M059J (cell line): ENCODE measurements around the gene PCBP3. TPM values are rescaled to one million over a fixed set of nuclear protein-coding genes. Genes with fewer than 3 reads are reported as not detected.

Experiments
- DNase-seq: peaks from one replicate; pipeline ENCODE4 v3.0.0-alpha.2; 2012; ENCODE audit warnings: low read depth
- total RNA-seq: library from RNA; depleted of rRNA; stranded (reverse); fragments of >200 nt; shearing (Covaris generic); gene quantifications from 2 replicates; pipeline ENCODE4 v1.2.3, GENCODE V29; 2014

The PCBP3 gene
- total RNA-seq, 1 experiment from 2014 or later = 0.10 TPM

DNA sequence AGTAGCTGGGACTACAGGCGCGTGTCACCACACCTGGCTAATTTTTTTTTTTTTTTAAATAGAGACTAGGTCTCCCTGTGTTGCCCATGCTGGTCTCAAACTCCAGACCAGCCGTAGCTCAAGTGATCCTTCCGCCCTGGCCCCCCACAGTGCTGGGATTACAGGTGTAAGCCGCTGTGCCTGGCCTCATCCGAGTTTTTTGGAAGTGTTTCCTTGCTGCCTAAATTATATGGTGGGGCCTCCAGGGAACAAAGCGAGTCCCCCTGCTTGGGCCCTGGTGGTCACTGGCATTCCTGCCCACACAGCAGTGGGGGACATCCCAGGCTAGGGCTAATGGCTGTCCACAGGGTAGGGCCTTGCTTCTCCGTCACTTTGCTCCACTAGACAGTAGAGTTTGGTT, 143.8 kb downstream of the PCBP3 start:
- DNase-seq = no peak

DNA sequence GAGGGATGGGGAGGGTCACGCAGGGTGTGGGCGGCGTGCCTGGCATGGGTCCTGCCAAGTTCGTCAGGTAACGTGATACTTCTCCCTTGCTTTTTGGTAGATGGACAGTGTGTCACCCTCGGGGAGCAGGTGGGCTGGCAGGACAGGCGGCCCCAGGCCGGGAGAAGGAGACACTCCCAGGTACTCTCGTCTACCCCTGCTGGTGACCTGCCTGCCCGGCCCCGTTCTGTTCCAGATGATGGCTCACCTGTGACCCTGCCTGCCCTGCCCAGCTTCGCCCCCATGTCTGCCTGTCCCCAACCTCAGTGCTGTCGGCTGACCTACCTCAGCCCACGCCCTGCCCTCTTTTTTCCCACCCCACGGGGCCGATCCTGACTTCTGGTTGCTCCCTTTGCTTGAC, 144.7 kb downstream of the PCBP3 start:
- no peak for DNase-seq

DNA sequence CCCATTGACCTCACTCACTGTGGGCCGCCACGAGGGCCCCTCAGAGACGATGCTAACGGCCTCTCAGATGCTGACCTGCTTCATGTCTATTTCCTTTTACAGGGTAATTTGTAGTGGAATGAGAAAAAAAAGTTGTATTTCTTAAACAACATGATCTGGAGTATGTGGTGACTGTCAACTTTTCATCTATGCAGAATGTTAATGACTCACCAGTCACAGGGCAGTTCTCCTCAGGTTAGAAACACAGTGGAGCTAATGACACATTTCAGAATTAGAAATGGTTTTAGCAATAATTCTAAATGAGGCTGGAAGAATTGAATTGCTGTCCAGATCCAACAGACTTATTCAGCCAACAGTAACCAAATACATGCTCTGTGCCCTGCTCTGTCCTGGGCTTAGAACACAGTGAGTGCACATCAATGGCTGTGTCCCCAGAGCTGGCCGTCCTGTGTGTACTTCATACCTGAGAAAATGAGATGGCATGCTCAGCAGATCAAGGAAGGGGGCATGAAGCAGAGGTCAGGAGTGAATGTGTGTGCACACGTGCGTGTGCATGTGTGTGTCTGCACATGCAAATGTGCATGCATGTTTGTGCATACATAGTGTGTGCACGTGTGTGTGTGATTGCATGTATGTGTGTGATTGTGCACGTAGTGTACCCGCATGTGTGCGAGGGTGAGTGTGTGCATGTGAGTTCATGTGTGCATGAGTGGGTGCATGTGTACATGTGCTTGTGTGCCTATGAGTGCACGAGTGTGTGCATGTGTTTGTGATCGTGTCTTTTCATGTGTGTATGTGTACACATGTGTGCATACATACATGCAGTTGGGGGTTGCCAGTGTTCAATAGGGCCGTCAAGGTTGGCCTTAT, 145.3 kb downstream of the PCBP3 start:
- peak; percentile 20 for DNase-seq

DNA sequence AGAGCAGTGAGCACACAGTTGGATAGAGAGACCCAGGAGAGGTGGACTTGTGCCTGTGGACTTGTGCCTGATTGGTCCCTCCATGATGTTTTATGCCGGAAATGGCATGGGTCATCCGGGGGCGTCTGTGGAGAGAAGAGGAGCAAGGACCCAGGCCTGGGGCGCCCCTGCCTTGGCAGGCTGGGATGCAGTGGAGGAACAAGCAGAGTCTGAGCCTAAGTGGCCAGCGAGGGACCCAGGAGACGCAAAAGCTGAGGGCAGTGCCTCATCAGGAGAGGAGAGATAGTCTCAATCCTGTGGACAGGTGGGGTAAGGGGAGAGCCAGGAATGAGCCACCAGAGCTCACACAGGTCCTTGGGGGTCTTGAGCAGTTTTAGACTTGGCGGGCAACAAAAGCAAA, 146.9 kb downstream of the PCBP3 start:
- no peak for DNase-seq

DNA sequence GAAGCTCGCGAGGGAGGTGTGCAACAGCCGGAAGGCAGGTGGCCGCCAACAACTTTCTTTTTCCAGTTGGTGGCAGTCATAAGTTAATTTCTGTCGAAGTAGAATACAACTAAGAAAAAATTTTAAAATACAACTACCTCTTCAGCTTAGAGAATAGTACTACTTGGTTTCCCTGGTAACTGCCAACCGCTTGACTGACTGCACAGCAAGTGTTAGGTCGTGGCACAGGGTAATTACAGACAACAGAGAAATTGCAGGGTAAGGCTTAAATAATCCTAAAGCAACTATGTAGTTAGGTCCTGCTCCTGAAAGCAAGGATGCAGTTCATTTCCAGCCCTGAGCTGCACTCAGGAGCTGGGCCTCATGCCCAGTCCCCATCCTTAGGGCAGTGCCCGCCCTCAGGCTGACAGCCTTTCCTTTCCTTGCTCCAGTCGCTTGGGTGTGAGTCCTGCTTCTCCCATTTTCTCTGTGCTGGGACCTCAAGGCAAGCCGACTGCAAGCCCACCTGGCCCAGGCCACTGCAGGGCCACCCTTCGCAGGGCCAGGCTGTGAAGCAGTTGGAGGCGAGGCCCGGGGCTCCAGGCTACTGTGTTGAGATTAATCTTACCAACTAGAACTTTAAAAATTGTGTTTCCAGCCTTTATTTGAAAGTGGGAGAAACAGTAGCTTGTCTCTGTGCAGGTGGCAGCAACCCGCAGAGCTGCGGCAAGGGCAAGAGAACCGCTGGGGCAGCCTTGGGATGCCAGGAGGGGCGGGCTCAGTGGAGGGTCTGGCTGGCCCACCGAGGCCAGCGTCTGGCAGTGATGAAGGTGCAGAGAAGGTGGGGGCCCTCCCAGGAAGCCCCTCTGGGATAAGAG, 148.3 kb downstream of the PCBP3 start:
- no peak for DNase-seq

DNA sequence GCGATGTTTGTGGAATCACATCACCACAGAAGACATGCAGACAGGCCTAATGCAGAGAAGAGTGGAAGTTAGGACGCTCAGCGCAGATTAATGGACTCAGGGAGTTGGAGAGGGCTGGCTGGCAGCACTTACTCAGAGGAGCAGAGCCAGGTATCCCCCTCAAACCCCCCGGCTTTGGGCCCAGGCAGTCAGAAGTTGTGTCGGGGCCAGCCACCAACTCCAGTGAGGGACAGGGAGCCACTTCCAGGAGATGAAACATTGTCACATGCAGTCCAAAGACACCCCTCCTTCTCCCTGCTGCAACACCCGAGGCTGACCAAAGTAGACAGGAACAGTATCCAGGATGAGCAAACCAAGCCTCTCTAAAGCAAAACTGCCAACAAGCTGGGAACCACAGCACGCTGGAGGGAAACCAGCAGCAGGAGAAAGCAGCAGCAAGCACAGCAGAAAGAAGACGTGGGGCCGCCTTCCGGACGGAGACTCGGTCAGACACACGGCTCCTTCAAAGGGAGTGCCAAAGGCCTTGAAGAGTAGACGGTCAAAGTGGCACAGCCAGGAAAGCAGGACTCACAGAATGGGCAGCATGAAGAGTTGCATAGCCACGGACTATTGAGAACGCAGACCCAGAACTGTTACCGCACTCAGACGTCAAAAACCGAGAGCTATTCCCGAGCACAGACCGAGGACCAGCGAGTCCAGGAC, 149.3 kb downstream of the PCBP3 start:
- no peak for DNase-seq

DNA sequence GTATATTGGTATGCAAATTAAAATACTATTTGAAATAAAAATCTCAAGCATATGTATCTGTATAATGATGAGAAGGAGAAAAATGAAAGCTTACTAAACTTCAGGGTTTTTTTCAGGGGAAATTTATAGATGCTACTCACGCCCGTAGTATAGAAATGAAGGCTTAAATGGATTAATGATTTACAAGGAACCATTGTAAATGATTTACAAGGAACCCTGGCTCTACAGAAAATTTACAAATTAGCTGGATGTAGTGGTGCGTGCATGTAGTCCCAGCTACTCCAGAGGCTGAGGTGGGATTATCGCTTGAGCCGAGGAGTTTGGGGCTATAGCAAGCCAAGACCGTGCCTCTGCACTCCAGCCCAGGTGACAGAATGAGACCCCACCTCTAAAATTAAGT, 150.5 kb downstream of the PCBP3 start:
- no peak for DNase-seq

DNA sequence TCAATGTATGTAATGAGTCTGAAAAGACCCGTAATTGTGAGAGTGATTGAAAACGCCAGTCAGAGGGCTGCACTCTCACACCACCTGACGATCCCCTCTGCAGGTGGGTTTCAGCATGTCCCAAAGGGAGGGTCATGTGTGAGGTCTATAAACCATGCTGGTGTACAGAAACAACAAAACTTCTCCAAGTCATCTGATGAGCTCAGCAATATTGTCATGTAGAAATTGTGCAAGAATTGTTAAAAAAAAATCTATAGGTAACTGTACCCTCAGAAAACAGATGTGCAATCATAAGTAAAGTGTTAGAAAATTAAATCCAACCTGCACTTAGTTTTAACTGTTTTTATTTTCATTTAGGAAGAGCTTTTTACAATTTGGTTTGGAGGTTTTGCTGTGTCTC, 152.5 kb downstream of the PCBP3 start:
- DNase-seq = no peak

DNA sequence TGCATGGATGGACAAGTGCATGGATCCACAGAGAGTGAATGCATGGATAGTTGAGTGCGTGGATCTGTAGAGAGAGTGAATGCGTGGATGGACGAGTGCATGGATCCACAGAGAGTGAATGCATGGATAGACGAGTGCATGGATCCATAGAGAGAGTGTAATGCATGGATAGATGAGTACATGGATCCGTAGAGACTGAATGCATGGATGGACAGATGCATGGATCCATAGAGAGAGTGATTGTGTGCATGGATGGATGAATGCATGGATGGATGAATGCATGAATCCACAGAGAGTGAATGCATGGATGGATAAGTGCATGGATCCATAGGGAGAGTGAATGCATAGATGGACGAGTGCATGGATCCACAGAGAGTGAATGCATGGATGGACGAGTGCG, 153.8 kb downstream of the PCBP3 start:
- DNase-seq = no peak

DNA sequence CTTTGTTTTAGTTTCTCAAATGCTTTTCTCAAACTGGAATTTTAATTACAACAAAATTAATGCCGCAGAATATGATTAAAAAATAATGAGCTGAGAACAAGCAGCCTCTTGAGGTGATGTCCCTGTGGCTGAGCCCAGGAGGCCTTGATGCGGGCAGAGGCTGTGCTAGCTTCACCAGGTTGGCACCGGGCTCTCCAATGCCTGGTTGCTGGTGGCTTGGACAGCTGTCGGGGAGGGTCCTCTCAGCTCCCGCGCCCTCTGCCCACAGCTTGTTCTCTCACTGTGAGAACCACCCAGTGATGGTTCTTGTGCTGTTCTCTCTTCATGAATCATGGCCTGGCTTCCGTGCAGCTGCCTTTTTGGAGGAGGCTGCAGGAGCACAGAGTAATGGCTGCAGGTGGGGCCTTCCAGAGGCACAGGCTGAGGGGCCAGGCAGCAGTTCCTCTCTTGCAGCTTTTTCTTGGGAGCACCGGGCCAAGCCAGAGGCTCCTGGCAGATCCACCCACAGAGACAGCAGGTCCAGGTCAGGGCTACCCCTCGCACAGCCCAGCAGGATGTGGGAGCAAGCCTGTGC, 156.3 kb downstream of the PCBP3 start:
- DNase-seq = no peak

DNA sequence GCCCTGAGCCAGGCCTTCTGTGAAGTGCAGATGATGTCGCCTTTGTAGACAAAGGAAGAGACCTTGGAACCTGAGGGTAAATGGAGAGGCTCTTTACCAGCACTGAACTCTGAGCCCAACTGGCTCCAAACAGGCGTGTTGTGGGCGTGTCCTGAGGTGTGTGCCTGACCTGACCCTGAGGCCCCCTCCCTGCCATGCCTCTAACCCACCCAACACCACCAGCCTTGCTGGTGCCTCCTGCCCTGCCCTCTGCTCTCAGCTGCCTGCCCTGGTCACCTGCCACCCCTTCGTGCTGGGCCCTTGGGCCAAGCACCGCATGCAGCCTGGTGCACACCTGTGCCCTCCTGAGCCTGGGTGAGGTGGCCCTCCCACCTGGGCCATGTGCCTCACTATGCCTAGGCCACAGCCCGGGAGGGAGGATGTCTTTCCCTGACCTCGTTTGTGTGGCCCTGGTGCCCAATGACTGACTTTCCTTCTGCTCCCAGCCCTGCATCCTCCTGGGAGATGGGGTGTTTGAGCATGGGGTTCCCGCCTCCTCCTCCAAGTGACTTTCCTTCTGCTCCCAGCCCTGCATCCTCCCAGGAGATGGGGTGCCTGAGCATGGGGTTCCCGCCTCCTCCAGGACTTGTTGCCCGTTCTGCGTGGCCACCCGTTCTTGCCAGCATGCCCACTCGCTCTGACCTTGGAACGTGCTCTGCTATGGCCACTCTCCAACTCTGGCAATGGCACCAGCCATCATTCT, 157.0 kb downstream of the PCBP3 start:
- no peak for DNase-seq

DNA sequence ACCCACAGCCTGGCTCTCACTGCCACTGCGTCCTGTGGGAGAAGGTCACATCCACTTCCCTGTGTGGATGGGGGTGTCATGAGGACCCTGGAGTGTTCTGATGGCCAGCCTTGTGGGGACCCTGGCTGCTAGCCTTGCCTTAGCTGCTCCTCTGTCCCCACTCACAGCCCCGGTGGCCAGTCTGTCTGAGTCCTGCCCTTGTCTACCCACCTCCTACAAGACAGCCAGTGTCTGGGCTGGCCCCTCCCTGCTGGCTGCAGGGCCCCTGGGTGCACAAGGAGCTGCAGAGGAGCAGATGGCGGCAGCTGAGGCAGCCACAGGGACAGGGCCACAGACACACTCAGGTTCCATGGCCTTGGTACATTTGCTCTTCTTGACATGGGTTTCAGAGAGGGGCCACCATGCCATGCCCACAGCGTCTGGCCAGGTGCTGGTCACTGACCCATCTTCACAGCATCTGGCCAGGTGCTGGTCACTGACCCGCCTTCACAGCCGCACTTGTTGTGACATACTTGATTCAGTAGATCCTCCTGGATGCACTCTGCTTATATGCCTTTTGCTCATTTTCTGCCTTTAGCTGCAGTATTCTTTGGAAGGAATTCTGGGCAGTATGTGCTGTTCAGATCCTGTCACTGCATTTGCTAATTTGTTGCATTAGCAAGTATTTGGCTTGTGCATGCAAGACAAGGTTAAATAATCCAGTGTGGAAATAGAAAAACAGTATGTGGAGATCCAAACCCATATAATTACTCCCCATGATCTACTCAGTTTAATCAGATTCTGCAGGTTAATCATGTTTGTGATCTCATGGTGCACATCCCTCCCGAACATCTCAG, 157.8 kb downstream of the PCBP3 start:
- no peak for DNase-seq

DNA sequence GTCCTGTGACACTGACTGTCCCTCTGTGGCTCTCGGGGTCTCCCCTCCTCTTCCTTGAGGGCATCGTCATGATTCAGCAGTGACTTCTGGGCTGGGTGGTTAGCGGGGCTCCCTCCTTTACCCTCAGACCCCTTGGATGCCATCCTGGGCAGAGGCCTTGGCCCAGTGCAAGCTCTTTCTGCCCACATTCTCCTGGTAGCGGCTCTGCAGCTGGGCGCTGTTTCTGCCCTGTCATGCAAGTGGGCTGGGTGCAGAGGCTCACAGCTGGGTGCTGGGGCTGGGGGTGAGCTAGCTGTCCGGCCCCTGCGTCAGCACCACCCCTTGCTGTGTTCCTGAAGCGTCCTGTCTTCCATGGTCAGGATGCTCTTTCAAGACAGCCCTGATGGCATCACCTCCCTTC, 158.5 kb downstream of the PCBP3 start:
- no peak for DNase-seq

DNA sequence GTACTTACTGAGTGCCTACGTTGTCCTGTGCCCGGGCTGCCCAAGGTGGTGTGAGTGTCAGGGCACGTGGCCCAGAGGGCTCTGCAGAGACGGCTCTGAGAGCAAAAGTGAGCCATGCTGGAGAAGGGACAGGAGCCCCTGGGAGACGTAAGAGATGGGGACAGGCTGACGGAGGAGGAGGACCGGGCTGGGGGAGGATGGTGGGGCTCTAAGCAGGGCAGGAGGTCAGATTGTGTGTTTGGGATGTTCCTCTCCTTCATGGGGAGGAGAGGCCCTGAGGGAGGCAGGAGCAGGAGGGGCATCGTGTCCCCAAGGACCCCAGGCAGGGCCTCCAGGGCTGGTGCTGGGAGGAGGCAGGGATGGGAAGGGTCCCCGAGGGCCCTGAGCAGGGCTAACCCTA, 158.9 kb downstream of the PCBP3 start:
- DNase-seq = no peak

DNA sequence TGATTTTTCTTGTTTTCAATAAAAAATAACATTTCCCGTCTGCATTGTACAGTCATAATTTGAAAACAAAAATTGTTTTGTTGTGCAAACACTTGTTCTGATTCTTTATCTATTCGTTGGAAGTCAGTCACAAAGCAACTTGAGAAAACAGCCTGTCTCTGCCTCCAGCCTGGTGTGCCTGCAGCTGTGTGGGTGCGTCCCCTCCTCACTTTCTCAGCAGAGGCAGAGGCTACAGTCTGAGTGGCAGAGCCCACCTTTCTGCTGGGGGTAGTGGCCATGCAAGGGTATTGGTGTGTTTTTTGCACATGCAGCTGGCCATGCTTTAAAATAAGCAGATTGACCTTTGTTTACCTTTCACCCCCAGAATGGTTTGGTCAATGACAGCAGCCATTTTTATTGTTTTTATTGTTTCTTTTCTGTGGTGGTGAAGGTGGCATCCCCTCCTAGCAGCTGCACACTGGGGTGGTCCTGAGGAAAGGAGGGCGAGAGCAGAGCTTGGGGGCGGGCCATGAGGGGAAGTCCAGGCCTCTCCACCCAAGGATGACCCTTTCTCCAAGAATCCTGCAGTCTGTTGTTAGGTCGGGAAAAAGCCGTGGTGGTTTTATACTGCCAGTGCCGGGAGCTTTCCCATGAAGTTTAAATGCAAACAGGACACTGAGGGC, 159.6 kb downstream of the PCBP3 start:
- no peak for DNase-seq

DNA sequence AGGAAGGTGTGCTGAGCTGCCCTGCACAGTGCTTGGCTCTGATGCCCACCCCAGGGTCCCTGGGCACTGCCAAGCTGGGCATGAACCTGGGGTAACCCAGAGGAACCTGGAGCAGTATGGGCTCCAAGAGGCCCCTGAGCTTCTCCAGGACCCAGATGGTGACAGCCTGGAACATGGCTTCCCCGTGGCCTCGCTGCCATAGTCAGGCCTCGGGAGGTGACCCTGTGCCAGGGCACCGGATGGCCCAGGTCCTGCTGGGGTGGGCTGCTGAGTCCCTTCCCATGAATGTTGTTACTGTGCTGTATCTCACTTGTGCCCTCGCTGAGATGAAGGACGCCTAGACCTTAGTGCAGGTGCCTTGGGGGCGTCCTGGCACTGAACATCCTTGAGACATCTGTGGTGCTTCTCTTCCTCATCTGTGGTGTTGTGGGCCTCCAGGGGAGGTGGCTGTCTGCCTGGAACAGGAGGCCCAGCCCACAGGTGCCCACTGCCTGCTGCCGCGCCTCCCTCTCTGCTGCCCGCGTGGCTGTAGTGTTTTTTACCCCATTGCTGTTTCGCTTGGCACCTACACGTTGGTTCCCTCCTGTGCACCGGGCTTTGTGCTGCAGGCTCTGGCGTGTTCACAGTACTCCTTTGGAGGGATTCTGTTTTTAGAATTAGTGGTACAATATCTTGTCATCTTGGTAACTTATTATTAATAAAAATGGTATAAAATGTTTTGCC, 160.3 kb downstream of the PCBP3 start:
- no peak for DNase-seq

DNA sequence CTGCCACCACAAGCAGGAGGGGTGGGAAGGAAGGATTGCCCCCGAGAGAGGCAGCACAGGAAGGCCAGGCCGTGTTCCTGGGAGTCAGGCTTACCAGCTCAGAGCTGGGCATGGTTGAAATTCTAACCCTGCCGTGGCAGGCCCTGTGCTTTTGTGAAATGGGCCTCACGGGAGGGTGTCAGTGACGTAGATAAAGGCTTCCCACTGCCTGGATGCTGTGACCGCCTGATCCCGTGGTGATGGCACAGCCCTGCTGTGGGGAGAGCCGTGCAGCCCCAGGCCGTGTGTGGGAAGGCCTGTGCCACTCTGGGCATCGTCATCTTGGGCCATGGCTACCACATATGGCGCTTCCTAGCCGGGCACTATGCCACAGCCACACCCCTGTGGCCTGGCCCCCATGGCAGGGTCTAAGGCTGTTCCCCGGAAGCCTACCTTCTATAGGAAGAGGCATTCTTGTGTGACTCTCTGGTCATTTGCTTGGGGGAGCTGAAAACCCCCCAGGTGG, 161.3 kb downstream of the PCBP3 start:
- DNase-seq = no peak

DNA sequence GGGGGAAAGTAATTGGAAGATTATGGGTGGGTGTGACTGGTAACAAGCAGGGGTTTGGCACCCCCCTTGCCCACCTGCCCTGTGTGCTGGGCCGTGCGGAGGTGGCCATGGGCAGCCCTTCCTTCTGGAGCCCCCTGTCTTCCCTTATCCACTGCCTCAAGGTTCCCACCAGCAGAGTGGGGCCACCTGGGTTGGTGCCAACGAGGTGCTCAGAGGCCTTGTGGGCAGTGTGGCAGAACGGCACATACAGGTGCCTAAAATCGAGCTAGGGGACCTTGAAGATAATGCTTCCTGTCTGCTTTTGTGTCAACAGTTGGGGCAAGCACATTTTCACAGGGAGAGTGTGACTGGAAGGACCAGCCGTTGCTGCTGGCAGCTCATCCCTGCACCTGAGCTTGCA, 161.8 kb downstream of the PCBP3 start:
- DNase-seq = no peak

DNA sequence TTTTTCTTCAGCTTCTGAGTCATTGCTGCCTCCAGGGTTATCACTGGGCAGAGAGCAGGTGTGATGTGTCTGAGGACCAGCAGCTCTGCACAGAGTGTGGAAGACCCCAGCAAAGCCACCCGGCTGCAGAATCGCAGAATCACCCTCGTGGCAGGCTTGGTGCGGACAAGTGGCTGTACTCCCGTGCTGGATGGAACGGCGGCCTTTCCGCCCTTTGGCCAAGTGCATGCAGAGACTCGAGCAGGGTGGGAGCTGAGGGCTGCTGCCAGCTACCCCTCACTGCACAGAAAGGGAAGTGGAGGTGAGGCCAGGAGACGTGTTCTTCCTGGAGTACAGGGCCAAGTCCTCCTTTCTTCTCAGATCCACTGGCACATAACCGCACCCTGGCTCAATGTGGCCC, 162.5 kb downstream of the PCBP3 start:
- DNase-seq = no peak
